GM18505 (cell line): Measurements from ENCODE around the gene RAI14.
"Not testable (repeated sequence)": the region's sequence is repeated elsewhere in the genome, so short reads cannot be mapped to it uniquely, and the experiment has no call there.

Source experiments
- ATAC-seq: cut with Tn5 transposase; IDR thresholded peaks from one replicate; pipeline ENCODE4 v1.9.1; 2021; ENCODE audit not compliant: unreplicated experiment
- POLR2A ChIP-seq: IDR thresholded peaks from 4 replicates; pipeline ENCODE4 v1.6.1; 2011; ENCODE audit warnings: borderline replicate concordance; ENCODE audit not compliant: insufficient read depth, insufficient read length; ENCODE audit errors: extremely low read depth

Gene RAI14

DNA sequence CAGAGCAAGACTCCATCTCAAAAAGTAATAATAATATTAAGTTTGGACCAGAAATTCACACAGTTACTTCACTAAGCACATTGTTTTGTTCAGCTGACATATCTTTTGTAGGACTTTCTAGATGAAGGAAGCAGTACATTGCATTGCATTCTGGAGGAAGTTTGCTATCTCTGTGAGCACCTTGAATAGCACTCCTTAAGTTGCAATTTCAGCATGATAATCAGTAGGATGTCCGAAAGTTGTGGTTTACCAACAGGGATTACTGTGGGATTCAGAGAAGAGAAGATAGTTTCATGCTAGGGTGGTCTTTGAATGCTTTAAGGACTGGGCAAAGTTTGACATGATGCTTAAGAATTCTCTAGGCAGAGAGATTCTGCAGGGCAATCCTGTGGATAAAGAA lies 164.5 kb downstream of the RAI14 start:
- ATAC-seq, result no peak
- TF ChIP-seq POLR2A, result no peak

GRCh38 chr5:34822956-34823715 lies 167.0 kb downstream of the RAI14 start:
- no peak for ATAC-seq
- TF ChIP-seq POLR2A, result no peak

GRCh38 chr5:34826347-34826746 lies 170.2 kb downstream of the RAI14 start:
- TF ChIP-seq POLR2A, result no peak

DNA sequence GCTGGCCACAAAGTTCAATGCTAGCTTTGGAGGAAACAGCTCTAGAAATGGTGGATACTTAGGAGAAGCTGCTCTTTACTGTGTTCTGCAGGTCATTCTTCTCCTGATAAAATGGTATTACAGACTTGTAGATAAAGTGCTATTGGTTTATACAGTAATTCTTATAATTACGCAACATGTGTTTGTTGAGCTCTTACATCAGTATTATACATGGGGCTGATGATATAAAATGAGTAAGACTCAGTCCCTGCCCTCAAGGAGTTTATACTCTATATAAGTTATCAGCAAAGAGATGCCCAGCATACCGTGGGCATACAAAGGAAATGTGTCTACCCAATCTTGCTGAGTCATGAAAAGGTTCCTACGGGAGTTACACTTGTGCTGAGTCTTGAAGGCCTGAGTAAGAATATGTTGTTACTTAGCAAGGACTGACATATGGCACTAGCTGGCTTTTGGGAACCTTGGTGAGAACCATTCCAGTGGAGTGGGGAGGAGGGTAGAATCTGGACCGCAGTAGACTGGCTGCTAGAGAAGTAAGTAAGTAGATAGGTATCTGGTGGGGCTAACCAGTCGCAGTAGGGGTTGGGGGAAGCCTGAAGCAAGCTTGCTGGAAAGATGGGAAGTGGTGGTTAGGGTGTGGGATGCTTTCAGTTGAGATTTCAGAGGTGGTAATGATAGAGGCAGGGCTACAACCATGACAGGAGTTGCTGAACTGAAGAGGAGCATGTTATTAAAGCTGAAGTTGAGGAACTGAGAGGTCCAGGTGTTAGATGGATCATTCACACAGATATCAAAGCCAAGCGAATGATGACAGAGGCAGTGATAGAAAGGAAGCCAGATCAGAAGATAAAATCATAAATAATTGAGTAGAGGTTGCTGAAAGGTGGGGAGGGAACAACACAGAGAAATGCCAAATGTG lies 171.7 kb downstream of the RAI14 start:
- TF ChIP-seq POLR2A, result no peak
- ATAC-seq, result no peak

More at GRCh38 chr5:34826347-34826746, 170.2 kb downstream of the RAI14 start:
- no peak for ATAC-seq

DNA sequence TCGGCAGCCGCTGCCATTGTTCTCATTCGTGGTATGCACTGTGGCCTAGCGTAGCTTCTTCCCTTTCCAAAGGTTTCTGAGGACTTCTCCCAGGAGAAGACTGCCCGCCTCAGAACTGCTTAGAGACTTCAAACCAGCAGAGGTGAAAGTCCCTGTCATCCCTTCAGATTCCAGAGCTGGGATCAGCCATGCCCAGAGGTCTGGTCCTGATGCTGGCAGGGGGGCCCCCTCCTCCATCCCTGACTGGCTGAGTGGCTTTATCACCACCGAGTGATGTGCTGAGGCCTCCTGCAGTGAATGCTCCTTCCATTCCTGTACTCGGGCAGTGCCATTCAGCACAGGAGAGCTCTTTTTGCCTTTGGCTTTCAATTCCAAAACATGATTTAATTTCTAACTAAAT lies 174.7 kb downstream of the RAI14 start:
- ATAC-seq, result not testable (repeated sequence)

GRCh38 chr5:34831303-34831702 lies 175.2 kb downstream of the RAI14 start:
- ATAC-seq, result no peak

DNA sequence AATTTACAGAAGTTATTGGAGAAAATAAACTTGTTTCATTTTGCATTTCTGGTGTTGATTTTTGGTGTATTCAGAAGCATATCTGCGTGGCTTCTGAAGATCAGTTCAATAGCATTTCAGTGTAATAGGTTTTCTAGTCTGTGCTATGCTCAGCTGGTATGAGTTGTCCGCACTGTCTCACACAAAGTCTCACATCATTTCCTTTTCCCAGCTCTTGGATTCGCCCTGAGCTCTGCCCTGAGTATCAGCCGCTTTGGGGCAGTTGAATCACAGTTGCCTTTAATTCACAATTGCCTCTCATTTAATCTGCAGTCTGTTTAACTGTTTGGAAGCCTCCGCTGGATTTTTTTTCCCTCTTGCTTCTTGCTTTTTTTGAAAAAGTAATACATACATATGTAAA lies 176.4 kb downstream of the RAI14 start:
- TF ChIP-seq POLR2A, result no peak
- no peak for ATAC-seq

More at GRCh38 chr5:34831303-34831702, 175.2 kb downstream of the RAI14 start:
- no peak for TF ChIP-seq POLR2A

DNA sequence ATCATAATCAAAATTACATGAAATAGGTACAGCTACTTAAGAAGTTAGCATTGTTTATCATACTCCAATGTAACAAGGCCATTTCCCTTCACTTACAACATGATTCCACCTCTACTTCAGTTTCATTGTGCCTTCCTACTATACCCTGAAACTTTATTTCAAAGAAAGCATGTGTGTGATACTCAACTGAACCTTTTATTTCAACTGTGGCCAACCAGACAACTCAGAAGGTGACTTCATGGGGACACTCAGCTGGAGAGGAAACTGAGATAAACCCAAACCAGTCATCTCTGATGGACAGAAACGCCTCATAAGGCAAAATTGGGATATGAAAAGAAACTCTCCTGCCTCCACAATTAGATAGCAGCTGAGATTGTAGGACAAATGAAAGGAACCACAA lies 177.0 kb downstream of the RAI14 start:
- ATAC-seq, result no peak
- no peak for TF ChIP-seq POLR2A

DNA sequence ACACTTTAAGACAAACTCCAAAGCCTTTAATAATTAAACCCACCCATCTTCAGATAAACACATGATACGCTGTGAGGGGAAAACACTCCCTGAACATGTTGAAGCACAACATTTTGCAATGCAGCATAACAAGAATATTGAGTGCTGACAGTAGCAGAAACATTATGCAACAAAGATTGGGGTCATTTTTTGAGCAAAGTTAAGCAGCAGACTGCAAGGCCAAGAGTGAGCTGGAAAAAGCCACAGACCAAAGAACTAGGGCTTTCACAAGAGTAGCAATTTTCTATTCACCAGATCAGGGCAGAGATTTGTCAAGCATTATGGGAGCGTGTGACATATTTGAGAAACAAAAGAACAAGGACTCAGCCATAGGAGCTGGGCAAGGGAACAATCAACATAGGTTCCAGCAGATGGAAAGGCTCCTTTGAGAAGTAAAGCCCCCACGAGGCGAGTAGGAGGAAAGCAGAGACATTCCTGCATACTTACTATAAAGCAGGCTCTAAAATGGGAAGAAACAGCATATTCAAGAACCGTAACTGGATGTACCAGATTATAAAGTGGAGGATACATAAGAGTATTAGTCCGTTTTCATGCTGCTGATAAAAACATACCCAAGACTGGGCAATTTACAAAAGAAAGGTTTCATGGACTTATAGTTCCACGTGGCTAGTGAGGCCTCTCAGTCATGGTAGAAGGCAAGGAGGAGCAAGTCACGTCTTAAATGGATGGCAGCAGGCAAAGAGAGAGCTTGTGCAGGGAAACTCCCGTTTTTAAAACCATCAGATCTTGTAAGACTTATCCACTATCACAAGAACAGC lies 178.1 kb downstream of the RAI14 start:
- no peak for TF ChIP-seq POLR2A
- ATAC-seq, result no peak

DNA sequence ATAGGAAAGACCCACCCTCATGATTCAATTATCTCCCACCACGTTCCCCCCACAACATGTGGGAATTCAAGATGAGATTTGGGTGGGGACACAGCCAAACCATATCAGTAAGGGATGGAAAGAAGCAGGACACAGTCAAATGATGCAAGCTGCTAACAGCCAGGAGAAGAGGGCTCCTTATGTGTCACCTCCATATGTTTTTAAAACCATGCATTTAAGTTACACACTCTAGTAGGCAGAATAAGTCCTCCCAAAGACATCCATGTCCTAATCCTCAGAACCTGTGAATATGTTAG lies 178.6 kb downstream of the RAI14 start:
- ATAC-seq, result no peak
- TF ChIP-seq POLR2A, result no peak

GRCh38 chr5:34835664-34836063 lies 179.5 kb downstream of the RAI14 start:
- no peak for ATAC-seq
- no peak for TF ChIP-seq POLR2A

- TF ChIP-seq POLR2A, result peak; percentile 61
- ATAC-seq, result peak; percentile 97
Measured at GRCh38 chr5:34838785-34839714, 182.9 kb downstream of the RAI14 start, which contains the start of gene TTC23L. TTC23L (plus strand) TSS chr5:34839164; CDS start chr5:34840672, 1,508 bp downstream.
